ENCODE results near the gene USP48.
"Not testable (repeated sequence)": the region's sequence is repeated elsewhere in the genome, so short reads cannot be mapped to it uniquely, and the experiment has no call there.

USP48 gene

DNA sequence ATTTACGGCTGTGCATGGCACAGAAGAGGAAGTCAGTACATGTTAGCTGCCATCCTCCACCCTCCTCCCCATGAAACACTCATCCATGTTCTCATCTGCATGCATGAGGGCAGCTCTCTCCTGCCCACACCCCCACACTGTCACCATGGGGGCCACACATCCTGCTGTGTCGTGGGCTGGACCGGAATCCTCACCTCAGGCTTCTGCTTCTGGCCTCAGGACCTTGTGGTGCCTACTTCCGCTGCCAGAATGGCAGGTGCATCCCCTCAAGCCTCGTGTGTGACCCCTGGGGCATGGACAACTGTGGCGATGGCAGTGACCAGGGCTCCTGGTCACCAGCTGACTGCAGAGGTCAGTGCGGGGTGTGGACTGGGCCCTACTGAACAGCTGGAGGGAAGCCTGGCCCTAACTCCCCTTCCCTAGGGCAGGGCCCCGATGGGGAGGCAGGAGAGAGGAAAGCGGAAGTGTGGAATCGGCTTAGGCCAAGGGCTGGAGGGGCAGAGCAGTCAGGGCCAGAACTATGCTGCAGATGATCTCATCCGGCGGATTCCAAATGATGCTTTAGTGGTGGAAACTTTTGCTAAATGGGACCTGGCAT is 32.9 kb upstream of the USP48 start:
- DNase-seq, result no peak

DNA sequence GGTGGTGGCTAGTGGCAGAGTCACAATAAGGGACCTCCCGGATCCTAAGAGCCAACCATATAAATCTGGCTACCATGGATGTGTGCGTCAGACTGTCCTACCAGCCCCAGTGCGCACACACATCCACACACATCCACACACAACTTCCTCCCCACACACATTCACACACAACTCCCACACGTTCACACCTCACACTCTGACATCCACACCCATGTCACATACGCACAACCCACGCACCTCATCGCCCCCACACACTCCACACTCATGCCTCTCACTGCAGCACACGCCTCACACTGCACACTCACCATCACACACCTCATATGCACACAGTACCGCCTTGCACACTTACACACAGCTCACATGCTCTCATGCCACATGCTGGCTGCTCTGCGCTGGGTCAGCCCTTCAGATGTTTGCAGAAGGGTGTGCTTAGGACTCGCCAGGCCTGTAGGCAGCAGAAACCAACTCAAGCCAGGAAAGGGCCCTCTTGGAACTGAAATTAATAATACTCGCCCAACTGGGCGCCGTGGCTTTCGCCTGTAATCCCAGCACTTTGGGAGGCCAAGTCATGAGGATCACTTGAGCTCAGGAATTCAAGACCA is 32.1 kb upstream of the USP48 start:
- no peak for DNase-seq

DNA sequence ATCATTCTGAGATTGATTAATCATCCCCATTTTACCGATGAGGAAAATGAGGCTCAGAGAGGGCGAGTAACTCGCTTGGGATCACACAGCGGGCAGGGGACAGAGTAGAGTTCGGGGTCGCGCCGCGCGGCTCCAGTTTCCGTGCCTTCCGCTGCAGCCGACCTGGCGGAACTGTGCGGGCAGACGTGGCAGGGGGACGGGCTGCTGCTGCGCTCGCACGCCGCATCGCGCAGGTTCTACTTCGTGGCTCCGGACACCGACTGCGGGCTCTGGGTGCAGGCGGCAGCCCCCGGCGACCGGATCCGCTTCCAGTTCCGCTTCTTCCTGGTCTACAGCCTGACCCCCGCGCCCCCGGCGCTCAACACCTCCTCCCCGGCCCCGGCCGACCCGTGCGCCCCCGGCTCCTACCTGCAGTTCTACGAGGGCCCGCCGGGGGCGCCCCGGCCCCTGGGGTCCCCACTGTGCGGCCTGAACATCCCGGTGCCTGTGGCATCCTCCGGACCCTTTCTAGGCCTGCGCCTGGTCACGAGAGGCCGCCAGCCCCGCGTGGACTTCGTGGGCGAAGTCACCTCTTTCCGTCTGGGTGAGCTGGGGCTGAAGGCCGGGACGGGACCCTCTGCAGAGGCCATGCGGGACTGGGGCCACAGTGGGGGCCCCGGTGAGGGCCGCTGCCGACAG is 31.4 kb upstream of the USP48 start:
- DNase-seq, result no peak

DNA sequence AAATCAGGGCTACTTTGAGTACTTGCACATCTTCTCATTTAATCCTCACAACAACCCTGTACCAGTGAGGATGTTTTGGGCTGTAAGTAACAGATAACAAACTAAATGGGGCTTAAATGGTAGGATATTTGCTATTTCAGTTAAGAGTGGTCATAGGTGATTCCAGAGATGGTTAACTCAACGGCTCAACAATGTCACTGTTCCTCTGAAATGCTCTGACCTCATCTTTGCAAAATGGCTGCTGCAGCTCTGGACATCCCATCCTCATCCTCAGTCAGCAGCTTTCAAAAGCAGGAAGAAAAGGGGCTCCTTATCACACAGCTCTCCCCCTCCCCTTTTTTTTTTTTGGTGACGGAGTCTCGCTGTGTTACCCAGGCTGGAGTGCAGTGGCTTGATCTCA is 30.6 kb upstream of the USP48 start:
- DNase-seq, result no peak

DNA sequence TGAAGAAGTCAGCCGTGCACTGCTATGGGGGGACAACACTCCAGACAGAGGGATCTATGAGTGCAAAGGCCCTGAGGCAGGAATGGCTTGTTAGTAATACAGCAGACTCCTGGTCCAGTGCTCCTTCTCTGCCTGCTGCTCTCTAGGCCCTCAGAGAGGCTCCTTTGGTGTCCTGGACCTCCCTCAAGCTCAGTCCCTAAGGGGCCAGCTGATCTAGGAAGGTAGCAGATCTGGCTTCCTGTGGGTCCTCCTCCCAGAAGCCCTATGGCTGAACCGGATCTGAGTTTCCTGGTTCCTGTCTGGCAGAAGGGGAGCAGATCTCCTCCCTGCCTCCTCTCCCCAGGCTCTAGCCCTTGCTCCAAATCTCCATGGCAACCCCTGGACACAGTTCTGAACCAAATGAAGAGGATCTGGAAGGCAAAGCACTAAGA is 28.9 kb upstream of the USP48 start, which contains the start of gene LDLRAD2:
LDLRAD2 (plus strand) TSS at position 391 of the 431 bp plus-strand sequence. CDS start 187 bp downstream, outside the sequence.
- DNase-seq, result no peak

DNA sequence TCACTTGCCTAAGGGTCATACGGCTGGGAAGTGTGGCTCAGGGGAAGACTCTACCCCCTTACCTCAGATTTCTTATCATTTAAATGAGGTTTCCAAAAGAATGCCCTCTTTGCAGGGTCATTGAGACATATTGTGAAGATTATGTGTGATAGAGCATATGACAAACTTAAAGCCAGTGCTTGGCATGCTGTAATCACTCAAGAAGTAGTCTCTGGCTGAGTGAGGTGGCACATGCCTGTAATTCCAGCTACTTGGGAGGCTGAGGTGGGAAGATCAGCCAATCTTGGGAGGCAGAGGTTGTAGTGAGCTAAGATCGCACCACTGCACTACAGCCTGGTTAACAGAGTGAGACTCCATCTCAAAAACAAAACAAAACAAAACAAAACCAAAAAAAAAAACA is 21.6 kb upstream of the USP48 start:
- no peak for DNase-seq

DNA sequence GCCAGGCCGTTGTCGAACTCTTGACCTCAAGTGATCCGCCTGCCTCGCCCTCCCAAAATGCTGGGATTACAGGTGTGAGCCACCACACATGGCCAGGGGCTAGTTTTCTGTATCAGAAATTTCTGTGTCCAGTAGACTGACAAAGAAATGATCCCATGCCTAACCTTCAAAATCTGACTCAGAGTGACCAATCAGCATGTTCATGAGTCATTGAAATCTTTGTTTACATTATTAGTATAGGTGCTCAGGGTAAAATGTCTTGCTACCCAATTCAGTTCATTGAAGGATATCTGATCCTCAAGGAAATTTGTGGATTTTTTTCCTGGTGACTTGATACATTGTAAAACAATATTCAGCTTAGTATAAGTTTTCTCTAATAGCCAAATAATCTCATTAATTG is 18.2 kb upstream of the USP48 start:
- no peak for DNase-seq

DNA sequence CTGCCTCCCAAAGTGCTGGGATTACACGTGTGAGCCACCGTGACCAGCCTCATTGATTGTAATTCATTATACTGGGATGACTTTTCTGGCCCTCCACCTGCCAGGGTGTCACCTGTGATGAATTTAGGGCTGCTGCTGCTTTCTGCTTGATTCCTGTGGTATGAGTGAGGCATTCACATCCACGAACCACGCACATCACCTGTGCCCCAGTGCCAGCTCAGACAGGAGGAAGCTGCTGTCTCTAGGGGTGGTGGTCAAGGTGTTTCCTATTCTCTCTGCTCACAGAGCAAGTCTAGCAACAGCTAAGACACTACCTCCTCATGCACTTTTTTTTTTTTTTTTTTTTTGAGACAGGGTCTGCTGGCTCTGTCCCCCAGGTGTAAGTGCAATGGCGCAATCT is 16.8 kb upstream of the USP48 start:
- DNase-seq, result no peak

DNA sequence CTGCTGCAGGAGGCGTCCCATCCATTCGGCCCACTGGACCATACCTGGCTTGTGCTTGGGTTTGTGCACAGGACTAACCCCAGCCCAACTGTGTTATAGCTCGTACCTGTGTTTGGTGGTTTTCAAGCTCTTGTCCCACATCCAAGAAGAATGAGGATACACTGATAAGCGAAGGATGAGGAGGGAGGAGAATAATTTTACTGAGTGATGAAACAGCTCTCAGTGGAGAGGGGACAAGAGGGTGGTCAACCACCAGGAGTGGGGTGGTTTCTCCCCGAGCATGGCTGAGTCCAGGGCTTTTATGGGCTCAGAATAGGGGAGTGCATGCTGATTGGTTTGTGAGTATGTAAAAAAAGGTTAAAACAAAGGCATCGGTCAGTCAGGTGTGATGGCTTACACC is 12.1 kb upstream of the USP48 start:
- DNase-seq, result no peak

DNA sequence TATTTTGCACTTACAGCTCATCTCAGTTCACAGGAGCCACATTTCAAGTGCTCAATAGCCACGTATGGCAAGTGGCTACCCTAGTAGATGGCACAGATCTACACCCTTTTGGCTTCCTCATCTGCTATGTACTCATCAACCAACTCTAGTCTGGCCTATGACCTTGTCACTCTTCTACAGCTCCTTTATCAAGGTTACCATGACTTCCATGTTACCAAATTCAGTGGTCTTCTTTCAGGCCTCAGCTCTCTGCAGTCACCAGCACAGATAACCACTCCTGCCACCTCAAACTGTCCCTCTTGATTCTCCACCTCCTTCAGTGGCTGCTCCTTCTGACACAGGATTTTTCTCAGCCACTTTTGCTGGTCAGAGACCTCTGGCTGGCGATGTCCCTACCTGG is 11.7 kb upstream of the USP48 start:
- no peak for DNase-seq

DNA sequence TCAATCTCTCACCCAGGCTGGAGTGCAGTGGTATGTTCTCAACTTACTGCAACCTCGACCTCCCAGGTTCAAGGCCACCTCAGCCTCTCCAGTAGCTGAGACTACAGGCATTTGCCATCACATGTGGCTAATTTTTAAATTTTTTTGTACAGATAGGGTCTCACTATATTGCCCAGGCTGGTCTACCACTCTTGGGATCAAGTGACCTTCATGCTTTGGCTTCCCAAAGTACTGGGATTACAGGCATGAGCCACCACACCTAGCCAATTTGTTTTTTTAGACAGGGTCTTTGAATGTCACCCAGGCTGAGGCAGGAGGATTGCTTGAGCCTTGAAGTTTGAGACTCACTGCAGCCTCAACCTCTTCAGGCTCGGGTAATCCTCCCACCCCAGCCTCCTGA is 10.2 kb upstream of the USP48 start:
- DNase-seq, result no peak

DNA sequence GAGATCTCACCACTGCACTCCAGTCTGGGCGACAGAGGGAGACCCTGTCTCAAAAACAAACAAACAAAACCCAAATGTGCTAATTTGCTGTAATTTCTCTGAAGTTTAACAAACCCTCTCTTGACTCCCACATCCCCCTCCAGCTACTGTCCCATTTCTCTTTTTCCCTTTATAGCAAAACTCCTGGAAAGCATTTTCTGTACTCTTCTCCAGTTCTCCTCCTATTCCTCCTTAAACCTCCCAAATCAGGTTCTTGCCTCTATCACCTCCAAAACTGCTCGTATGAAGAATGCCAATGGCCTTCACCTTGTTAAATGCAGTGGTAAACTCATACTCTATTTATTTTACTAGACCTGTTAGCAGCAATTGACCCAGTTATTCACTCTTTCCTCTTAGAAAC is 3.7 kb upstream of the USP48 start:
- DNase-seq, result no peak

DNA sequence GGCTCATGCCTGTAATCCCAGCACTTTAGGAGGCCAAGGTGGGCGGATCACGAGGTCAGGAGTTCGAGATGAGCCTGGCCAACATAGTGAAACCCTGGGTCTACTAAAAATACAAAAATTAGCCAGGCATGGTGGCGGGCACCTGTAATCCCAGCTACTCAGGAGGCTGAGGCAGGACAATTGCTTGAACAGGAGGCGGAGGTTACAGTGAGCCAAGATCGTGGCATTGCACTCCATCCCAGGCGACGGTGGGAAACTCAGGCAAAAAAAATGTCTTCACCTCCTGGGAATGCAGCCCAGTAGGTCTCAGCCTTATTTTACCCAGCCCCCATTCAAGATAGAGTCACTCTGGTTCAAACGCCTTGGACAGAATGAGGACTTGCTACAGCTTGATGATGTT is 2.8 kb upstream of the USP48 start:
- not testable (repeated sequence) for DNase-seq

DNA sequence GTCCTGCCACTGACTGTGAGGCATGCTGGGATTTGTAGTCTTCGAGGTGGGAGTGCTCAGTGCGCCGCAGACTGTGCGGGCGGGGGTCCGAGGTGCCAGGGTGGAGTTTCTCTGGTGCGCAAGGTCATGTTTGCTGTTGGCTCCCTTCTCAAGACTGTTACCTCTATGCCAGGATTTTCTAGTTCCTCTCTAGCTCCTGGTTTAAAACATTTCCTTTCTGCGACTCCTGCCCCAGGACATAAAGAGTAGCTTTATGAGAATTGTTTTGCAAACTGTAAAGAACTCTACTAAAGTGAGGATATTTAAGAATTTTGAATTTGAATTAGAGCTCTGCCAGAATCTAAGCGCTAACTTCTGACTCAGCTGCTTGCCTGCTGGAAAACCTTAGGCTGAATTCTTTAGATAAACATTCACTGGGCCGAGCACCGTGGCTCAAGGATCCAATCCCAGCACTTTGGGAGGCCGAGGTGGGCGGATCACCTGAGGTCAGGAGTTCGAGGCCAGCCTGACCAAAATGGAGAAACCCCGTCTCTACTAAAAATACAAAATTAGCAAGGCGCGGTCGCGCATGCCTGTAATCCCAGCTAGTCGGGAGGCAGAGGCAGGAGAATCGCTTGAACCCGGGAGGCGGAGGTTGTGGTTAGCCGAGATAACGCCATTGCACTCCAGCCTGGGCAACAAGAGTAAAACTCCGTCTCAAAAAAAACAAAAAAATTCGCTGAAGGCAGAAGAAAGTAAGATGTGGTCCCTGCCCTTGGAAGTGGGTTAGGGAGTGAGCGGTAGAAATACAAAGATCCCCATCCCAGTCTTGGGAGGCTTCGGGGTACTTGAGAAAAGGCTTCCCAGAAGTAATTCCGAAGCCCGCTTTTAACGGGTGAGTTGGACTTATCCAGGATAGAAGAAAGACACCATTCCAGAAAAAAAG is 992 bp upstream of the USP48 start:
- peak; percentile 92 for DNase-seq

DNA sequence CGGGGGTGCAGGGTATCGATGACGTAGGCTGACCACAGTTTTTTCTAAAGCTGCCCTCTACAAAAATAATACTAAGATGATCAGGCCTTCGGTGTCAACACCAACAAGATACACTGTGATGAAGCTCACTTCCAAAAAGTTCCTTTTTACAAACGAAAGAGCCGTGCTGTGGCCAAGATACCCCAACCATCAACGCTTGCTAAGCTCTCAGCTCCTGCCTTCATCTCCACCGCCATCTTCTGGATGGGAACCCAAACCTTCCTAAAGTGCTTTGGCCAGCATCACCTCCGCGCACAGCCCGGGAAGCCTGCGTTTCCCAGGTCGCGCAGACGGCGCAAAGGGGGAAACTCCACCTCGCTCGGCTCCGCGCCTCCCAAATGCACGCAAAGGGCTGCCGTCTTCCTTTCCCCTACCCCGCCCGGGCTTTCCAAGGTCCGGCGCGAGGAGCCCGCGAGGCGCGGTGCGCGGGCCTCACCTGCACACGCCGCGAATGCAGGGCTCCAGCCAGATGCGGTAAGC is 541 bp downstream of the USP48 start:
- peak; percentile 67 for DNase-seq

DNA sequence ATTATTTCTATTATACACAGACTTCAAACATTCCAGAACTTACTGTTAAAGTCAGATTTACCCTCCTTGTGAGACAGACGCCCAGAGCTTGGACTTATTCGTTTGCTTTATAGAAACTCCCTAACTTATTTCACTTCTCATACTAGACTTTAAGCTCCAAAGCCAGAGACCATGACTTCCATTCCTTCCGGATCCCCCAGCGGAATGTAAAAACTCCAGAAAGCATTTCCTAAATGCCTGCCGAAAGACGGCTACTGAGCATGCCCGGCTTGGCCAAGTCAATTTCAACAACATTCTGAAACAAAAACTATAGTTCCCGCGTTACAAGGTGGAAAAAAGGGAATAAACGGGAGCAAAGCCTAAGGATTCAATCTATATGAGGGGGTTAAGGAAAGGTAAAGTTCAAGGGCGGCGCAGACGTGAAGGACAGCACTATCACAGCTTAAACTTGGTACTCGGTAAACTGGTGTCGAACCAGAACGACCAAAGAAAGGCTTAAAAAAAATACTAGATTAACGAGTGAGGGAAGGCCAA is 1.1 kb downstream of the USP48 start:
- no peak for DNase-seq

DNA sequence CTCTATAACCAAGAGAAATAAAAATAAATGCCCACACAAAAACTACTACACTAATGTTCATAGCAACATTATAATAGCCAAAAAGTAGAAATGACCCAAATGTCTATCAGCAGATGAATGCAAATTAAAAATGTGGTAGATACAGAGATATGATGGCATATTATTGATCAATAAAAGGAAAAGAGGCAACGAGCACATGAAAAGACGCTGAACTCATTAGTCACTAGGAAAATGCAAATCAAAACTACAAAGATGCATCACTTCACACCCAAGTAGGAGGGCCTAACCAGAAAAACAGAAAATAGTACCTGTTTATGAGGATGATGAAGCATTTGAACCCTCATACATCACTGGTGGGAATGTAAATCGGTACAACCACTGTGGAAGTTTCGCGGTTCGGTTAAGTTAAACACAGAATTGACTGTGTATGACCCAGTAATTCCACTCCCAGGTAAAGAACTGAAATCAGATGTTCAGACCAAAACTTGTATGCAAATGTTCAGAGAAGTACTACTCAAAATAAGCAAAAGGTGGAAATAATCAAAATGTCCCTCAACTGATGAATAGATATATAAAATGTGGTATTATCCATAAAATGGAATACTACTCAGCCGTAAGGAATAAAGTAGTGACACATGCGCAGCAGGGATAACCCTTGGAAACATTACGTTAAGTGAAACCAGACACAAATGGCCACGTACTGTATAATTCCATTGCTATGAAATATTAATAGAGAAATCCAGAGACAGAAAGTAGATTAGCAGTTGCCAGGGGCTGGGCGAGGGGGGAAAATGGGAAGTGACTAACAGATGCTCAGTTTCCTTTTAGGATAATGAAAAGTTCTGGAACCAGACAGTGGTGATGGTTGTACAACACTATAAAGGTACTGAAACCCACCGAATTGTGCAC is 3.1 kb downstream of the USP48 start:
- DNase-seq, result no peak

DNA sequence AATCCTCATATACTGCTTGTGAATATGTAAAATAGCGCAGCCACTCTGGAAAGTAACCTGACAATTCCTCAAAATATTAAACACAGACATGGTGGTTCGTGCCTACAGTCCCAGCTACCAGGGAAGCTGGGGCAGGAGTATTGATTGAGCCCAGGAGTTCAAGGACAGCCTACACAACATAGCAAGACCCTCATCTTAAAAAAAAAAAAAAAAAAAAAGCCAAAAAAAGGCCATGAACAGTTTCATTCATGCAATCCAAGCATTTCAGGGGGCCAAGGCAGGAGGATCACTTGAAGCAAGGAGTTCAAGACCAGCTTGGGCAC is 4.6 kb downstream of the USP48 start:
- DNase-seq, result no peak

DNA sequence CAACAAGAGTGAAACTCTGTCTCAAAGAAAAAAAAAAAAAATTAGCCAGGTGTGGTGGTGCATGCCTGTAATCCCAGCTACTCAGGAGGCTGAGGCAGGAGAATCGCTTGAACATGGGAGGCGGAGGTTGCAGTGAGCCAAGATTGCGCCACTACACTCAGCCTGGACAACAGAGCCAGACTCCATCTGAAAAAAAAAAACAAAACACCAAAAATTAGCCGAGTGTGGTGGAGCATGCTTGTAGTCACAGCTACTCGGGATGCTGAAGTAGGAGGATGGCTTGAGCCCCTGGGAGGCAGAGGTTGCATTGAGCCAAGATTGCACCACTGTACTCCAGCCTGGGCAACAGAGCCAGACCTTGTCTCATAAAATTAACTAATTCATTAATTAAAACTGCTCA is 6.0 kb downstream of the USP48 start:
- DNase-seq, result not testable (repeated sequence)

DNA sequence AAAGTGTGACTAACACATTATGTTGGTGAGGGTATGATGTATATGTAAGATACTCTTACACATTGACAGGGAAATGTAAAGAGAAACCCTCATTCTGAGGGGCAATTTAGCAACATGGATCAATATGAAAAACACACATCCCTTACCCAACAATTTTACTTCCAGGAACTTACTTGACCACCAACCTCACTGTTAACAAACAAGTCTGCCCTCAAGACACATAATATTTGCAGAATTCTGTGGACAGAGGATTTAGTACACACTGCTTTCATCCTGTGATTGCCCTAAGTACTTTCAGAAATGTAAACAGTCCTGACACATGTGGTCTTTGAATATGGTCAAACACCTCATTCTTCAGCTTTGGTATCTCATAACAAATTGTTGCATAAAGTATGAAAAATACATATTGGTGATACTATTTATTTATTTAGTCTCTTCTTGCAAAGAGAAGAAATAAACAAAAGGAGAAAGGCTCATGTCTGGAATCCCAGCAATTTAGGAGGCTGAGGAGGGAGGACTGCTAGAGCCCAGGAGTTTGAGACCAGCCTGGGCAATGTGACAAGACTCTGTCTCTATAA is 6.9 kb downstream of the USP48 start:
- no peak for DNase-seq

DNA sequence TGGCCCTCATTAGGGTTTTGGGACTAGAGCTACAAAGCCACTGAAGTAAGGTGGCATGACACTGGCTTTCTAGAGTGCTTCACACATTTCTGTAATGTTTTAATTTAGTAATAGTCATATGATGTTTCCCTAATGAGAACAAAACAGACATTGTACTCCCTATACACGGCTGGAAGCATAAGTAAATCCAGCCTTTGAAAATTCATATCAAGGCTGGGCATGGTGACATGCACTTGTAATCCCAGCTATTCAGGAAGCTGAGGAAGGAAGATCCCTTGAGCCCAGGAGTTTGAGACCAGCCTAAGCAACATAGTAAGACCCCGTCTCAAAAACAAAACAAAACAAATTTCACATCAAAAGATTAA is 7.4 kb downstream of the USP48 start:
- DNase-seq, result no peak

Data from NCI-H146 (cell line).